Mesenchymal stem cell (in vitro differentiated cells and primary cell): ENCODE results near the gene CNNM2.

Source experiments
- DNase-seq: peaks from one replicate; pipeline ENCODE4 v3.0.0-alpha.2; 2013
- H2AFZ ChIP-seq: one replicate; pipeline ENCODE4 v1.6.1; 2013; ENCODE audit warnings: low read depth, mild to moderate bottlenecking, control low read depth, inconsistent platforms, low read length, moderate library complexity
- H2AK5ac ChIP-seq: 2 replicates; pipeline ENCODE4 v1.6.1; 2013; ENCODE audit warnings: low read length, moderate library complexity, mild to moderate bottlenecking, inconsistent platforms; ENCODE audit not compliant: severe bottlenecking
- H2BK120ac ChIP-seq: one replicate; pipeline ENCODE4 v1.6.1; 2013; ENCODE audit warnings: low read depth, mild to moderate bottlenecking, inconsistent platforms, low read length, moderate library complexity
- H2BK12ac ChIP-seq, 2 experiments: one replicate each; pipeline ENCODE4 v1.6.1; 2013; ENCODE audit warnings: inconsistent platforms in 2 of 2, low read length in 2 of 2, mild to moderate bottlenecking in 2 of 2, moderate library complexity in 2 of 2, control low read depth in 1 of 2
- H2BK15ac ChIP-seq: one replicate; pipeline ENCODE4 v1.6.1; 2013; ENCODE audit warnings: mild to moderate bottlenecking, low read depth, inconsistent platforms; ENCODE audit not compliant: poor library complexity, severe bottlenecking
- H2BK5ac ChIP-seq: 2 replicates; pipeline ENCODE4 v1.6.1; 2013; ENCODE audit warnings: low read depth, mild to moderate bottlenecking, low read length, control low read depth, inconsistent platforms; ENCODE audit not compliant: poor library complexity, severe bottlenecking
- H3K14ac ChIP-seq, 2 experiments: one replicate each; pipeline ENCODE4 v1.6.1; 2013; ENCODE audit warnings: inconsistent platforms in 2 of 2, low read length in 2 of 2, control low read depth in 1 of 2, mild to moderate bottlenecking in 1 of 2, moderate library complexity in 1 of 2
- H3K18ac ChIP-seq, 2 experiments: one replicate each; pipeline ENCODE4 v1.6.1; 2013; ENCODE audit warnings: inconsistent platforms in 2 of 2, low read length in 2 of 2, control low read depth in 1 of 2, low read depth in 1 of 2, mild to moderate bottlenecking in 1 of 2
- H3K23ac ChIP-seq, 2 experiments: one replicate each; pipeline ENCODE4 v1.6.1; 2013; ENCODE audit warnings: inconsistent platforms in 2 of 2, low read length in 2 of 2, mild to moderate bottlenecking in 2 of 2, moderate library complexity in 2 of 2, control low read depth in 1 of 2
- H3K27ac ChIP-seq: 2 replicates; pipeline ENCODE4 v1.5.1; 2013; ENCODE audit warnings: mild to moderate bottlenecking, moderate library complexity, low read length, control low read depth, inconsistent platforms; ENCODE audit not compliant: poor library complexity, severe bottlenecking
- H3K27me3 ChIP-seq, 2 experiments: 2 replicates each; pipeline versions ENCODE4 v1.6.1 to v1.7.0; 2013; ENCODE audit warnings: low read length in 2 of 2, mild to moderate bottlenecking in 2 of 2, moderate library complexity in 2 of 2, control low read depth in 1 of 2, inconsistent platforms in 1 of 2; ENCODE audit not compliant: control insufficient read depth in 1 of 2, insufficient read depth in 1 of 2
- H3K36me3 ChIP-seq, 2 experiments: 2 replicates each; pipeline versions ENCODE4 v1.6.1 to v1.7.0; 2013; ENCODE audit warnings: low read length in 2 of 2, control low read depth in 1 of 2, inconsistent platforms in 1 of 2, low read depth in 1 of 2, mild to moderate bottlenecking in 1 of 2; ENCODE audit not compliant: insufficient read depth in 2 of 2, control insufficient read depth in 1 of 2
- H3K4ac ChIP-seq, 2 experiments: one replicate each; pipeline ENCODE4 v1.6.1; 2013; ENCODE audit warnings: inconsistent platforms in 2 of 2, low read length in 2 of 2, mild to moderate bottlenecking in 2 of 2, moderate library complexity in 2 of 2, control low read depth in 1 of 2, low read depth in 1 of 2
- H3K4me1 ChIP-seq: 2 replicates; pipeline ENCODE4 v1.6.1; 2013; ENCODE audit warnings: low read depth, low read length, control low read depth; ENCODE audit not compliant: control insufficient read depth, insufficient read depth
- H3K4me2 ChIP-seq: 2 replicates; pipeline ENCODE4 v1.6.1; 2013; ENCODE audit warnings: low read length, mild to moderate bottlenecking, inconsistent platforms; ENCODE audit not compliant: poor library complexity, severe bottlenecking
- H3K4me3 ChIP-seq, 2 experiments: 2 replicates each; pipeline versions ENCODE4 v1.5.1 to v1.7.0; 2013; ENCODE audit warnings: low read length in 2 of 2, mild to moderate bottlenecking in 2 of 2, control low read depth in 1 of 2, low read depth in 1 of 2; ENCODE audit not compliant: insufficient read depth in 1 of 2
- H3K79me1 ChIP-seq: replicated peaks from 2 replicates; pipeline ENCODE4 v1.6.1; 2013; ENCODE audit warnings: mild to moderate bottlenecking, control low read depth, low read length, inconsistent platforms; ENCODE audit not compliant: poor library complexity, severe bottlenecking
- H3K9ac ChIP-seq: 2 replicates; pipeline ENCODE4 v1.7.0; 2013; ENCODE audit warnings: mild to moderate bottlenecking, low read length, moderate library complexity
- H3K9me3 ChIP-seq: 2 replicates; pipeline ENCODE4 v1.7.0; 2013; ENCODE audit warnings: mild to moderate bottlenecking, low read length; ENCODE audit not compliant: control insufficient read depth
- H4K8ac ChIP-seq: one replicate; pipeline ENCODE4 v1.6.1; 2013; ENCODE audit warnings: inconsistent platforms, mild to moderate bottlenecking, low read length, moderate library complexity
- H4K91ac ChIP-seq: one replicate; pipeline ENCODE4 v1.6.1; 2013; ENCODE audit warnings: mild to moderate bottlenecking, low read length, inconsistent platforms
- WGBS: methylation state at CpG from one replicate; pipeline ENCODE4 v1.1.7; 2013; ENCODE audit warnings: mixed read lengths; 5-methylcytosine and 5-hydroxymethylcytosine counted together

Gene CNNM2

DNA sequence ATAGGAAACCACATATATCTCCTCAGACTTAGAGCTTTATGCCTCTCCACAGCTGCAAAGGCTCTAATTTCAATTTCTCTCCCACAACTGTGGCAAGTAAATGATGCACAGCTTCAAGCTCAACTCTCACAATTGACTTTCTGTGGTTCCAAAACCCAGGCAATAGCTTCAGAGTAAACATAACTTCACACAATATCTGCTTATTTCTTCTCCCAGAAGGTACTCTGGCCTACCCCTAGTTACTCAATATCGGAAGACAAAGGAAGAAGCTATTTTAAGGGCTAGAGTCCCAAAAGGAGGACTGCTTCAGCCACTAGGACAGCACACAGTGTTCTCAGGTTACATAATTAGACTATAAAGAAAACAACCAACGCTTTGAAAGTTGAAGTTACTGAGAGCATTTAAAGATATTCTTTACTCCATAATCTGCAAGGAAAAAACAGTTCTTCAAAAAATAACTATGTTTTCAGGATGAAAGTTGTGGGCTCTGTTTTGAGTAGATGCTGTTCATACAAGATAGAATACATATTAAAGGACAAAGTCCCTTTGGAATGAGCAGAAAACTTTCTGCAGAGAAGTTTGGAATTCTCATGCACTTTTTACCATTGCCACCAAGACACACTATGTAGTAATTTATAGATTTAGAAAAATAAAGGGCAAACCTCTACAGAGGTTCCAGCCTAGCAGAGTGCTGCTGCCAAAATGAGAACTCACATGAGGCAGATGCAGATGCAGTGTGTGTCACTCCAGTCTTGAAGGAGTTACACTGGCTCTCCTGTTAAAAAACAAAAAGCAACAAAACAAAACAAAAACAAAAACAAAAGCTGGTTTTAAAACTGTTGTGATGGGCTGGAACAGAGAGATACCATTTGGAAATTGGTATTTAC lies 193.2 kb downstream of the CNNM2 start:
- Histone ChIP-seq H4K8ac (no peak overlapping the region), H3K27me3 (no peaks in the 10 kb centered on the region), H3K18ac (no peak overlapping the region), H3K4ac (no peak overlapping the region), H2BK5ac (no peak overlapping the region), H3K14ac (no peak overlapping the region), H3K9me3 (no peaks in the 10 kb centered on the region), H2BK12ac (no peak overlapping the region), H2BK15ac (no peak overlapping the region), H3K27ac (peak overlapping the region; percentile 31), H3K4me1 (no peaks in the 10 kb centered on the region), H3K23ac (no peak overlapping the region), H4K91ac (no peak overlapping the region), H2AK5ac (no peak overlapping the region), H3K79me1 (peaks cover 6% of the 10 kb centered on the region), H3K36me3 (peaks cover 3 to 28% of the 10 kb centered on the region in 2 experiments), H2AFZ (no peak overlapping the region), H3K4me3 (no peak overlapping the region), H3K9ac (peak overlapping the region; percentile 17), H2BK120ac (no peak overlapping the region), H3K4me2 (no peak overlapping the region)
- peak; percentile 41 for DNase-seq
- WGBS, result 71% methylated on average over 1 of the region's 2 CpGs

GRCh38 chr10:103111918-103112877 lies 194.1 kb downstream of the CNNM2 start:
- H3K9ac ChIP-seq, result peak overlapping the region; percentile 17
- no peaks in the 10 kb centered on the region for H3K9me3 ChIP-seq
- no peak overlapping the region for H2AFZ ChIP-seq
- peaks cover 3 to 18% of the 10 kb centered on the region in 2 experiments for H3K36me3 ChIP-seq
- no peak overlapping the region for H2BK5ac ChIP-seq
- DNase-seq, result no peak
- no peak overlapping the region for H3K18ac ChIP-seq
- H3K27me3 ChIP-seq, result no peaks in the 10 kb centered on the region
- no peaks in the 10 kb centered on the region for H3K4me1 ChIP-seq
- no peak overlapping the region for H4K91ac ChIP-seq
- H3K4me3 ChIP-seq, result no peak overlapping the region
- H2BK15ac ChIP-seq, result no peak overlapping the region
- H3K4me2 ChIP-seq, result no peak overlapping the region
- WGBS, result 100% methylated on average over 4 of the region's 4 CpGs
- H4K8ac ChIP-seq, result no peak overlapping the region
- no peak overlapping the region for H2BK12ac ChIP-seq
- H3K23ac ChIP-seq, result no peak overlapping the region
- no peak overlapping the region for H3K4ac ChIP-seq
- no peak overlapping the region for H2BK120ac ChIP-seq
- H3K27ac ChIP-seq, result no peak overlapping the region
- H2AK5ac ChIP-seq, result no peak overlapping the region
- H3K79me1 ChIP-seq, result peaks cover 9% of the 10 kb centered on the region
- no peak overlapping the region for H3K14ac ChIP-seq

DNA sequence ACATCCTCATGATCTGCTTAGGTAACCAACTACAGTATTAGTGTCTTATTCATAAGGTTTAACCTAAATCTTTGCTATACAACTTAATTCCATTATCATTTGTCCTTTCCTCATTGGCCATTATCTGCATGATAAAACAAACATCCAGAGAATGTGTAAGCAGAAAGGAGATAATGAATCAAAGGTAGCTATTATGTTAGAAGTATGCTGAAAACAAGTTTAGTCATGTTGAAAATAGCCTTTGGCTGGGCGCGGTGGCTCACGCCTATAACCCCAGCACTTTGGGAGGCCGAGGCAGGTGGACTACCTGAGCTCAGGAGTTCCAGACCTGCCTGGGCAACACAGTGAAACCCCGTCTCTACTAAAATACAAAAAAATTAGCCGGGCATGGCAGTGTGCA lies 196.8 kb downstream of the CNNM2 start:
- no peak overlapping the region for H2BK120ac ChIP-seq
- H2BK12ac ChIP-seq, result no peak overlapping the region
- WGBS, result 98% methylated on average over 6 of the region's 6 CpGs
- H2AFZ ChIP-seq, result no peak overlapping the region
- H3K14ac ChIP-seq, result no peak overlapping the region
- no peak overlapping the region for H2AK5ac ChIP-seq
- H3K79me1 ChIP-seq, result peaks cover 12% of the 10 kb centered on the region
- no peak overlapping the region for H3K23ac ChIP-seq
- H2BK5ac ChIP-seq, result no peak overlapping the region
- H3K4ac ChIP-seq, result no peak overlapping the region
- H3K9ac ChIP-seq, result no peak overlapping the region
- no peak overlapping the region for H3K27ac ChIP-seq
- no peak overlapping the region for H3K4me2 ChIP-seq
- no peak overlapping the region for H3K18ac ChIP-seq
- no peak overlapping the region for H4K8ac ChIP-seq
- peaks cover 0 to 14% of the 10 kb centered on the region in 2 experiments for H3K36me3 ChIP-seq
- H3K27me3 ChIP-seq, result no peaks in the 10 kb centered on the region
- no peak for DNase-seq
- no peak overlapping the region for H4K91ac ChIP-seq
- no peak overlapping the region for H3K4me3 ChIP-seq
- H3K4me1 ChIP-seq, result no peaks in the 10 kb centered on the region
- H3K9me3 ChIP-seq, result no peaks in the 10 kb centered on the region
- no peak overlapping the region for H2BK15ac ChIP-seq

GRCh38 chr10:103117247-103117646 lies 199.2 kb downstream of the CNNM2 start:
- H3K18ac ChIP-seq, result no peak overlapping the region
- no peak overlapping the region for H3K23ac ChIP-seq
- no peak overlapping the region for H2AK5ac ChIP-seq
- 83% methylated on average over 2 of the region's 2 CpGs for WGBS
- H3K14ac ChIP-seq, result no peak overlapping the region
- no peak overlapping the region for H3K27ac ChIP-seq
- H2BK120ac ChIP-seq, result no peak overlapping the region
- no peak overlapping the region for H3K9ac ChIP-seq
- no peak overlapping the region for H3K4me2 ChIP-seq
- H3K4ac ChIP-seq, result no peak overlapping the region
- no peak overlapping the region for H4K91ac ChIP-seq
- H3K36me3 ChIP-seq, result peaks cover 0 to 14% of the 10 kb centered on the region in 2 experiments
- no peak overlapping the region for H4K8ac ChIP-seq
- no peak overlapping the region for H3K4me3 ChIP-seq
- no peaks in the 10 kb centered on the region for H3K27me3 ChIP-seq
- H3K9me3 ChIP-seq, result no peaks in the 10 kb centered on the region
- H2BK5ac ChIP-seq, result no peak overlapping the region
- H3K4me1 ChIP-seq, result no peaks in the 10 kb centered on the region
- peaks cover 15% of the 10 kb centered on the region for H3K79me1 ChIP-seq
- no peak for DNase-seq
- H2BK15ac ChIP-seq, result no peak overlapping the region
- no peak overlapping the region for H2BK12ac ChIP-seq
- no peak overlapping the region for H2AFZ ChIP-seq
